GM19324 (cell line): ENCODE measurements around the gene SLC26A11.

ENCODE experiments used
- ATAC-seq: cut with Tn5 transposase; IDR thresholded peaks from one replicate; pipeline ENCODE4 v1.9.1; 2021; ENCODE audit warnings: mild to moderate bottlenecking, moderate library complexity; ENCODE audit not compliant: unreplicated experiment, low FRiP score

Gene SLC26A11

DNA sequence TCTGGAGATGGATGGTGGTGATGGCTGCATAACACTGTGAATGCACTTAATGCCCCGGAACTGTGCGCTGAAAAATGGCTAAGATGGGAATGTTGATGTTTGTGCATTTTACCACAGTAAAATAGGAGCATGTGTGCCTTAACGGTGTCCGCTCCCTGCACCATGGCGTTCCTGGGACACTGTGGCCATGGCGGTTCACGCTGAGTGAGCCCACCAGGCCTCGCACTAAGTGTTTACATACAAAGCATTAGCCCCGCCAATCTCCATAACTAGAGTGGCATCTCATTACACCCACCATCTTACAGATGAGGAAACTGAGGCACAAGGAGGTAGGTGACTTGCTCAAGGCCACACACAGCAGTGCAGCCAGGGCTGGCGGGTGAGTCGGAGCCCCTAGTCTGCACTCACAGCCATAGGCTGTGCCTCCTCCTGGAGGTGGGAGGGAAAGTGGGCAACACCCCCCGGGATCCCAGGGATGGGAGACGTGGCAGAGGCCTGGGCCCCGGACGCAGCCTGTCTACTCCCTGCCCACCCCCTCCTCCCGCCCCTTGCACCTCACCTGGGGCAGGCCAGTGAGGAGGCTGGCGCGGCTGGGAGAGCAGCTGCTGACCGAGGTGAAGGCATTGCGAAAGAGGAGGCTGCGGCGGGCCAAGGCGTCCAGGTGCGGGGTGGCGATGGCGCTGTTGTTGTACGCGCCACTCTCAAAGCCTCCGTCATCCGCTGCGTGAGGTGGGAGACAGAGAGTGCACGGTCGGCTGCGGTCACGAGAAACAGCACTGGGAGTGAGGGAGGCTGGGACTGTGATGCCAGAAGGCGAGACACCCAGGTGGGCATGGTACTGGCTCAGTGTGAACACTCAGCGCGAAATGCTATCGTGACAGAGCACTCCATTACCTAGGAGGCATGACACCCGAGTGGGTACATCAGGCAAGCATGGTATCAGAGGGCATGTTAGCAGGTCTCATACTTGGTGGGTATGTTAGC lies 3.5 kb upstream of the SLC26A11 start:
- no peak for ATAC-seq

- no peak for ATAC-seq
Measured at GRCh38 chr17:80217703-80218362, 2.4 kb upstream of the SLC26A11 start.

DNA sequence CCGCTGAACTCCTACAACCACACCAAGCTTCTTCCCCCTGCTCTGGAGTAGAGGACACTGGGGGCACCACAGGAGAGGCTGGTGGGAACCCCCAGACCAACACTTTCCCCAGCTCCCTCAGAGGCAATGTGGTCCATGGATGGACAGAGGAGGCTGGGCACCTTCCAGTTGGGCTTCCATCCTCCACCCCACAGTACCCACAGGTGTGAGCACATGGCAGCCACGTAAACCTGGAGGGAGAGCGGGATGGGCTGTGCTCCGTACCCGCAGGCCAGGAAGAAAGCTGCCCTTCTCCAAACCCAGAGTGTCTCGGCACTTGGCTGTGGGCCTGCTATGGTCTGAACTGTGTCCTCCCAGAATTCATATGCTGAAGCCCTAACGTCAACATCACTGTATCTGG lies 1.8 kb upstream of the SLC26A11 start:
- no peak for ATAC-seq

DNA sequence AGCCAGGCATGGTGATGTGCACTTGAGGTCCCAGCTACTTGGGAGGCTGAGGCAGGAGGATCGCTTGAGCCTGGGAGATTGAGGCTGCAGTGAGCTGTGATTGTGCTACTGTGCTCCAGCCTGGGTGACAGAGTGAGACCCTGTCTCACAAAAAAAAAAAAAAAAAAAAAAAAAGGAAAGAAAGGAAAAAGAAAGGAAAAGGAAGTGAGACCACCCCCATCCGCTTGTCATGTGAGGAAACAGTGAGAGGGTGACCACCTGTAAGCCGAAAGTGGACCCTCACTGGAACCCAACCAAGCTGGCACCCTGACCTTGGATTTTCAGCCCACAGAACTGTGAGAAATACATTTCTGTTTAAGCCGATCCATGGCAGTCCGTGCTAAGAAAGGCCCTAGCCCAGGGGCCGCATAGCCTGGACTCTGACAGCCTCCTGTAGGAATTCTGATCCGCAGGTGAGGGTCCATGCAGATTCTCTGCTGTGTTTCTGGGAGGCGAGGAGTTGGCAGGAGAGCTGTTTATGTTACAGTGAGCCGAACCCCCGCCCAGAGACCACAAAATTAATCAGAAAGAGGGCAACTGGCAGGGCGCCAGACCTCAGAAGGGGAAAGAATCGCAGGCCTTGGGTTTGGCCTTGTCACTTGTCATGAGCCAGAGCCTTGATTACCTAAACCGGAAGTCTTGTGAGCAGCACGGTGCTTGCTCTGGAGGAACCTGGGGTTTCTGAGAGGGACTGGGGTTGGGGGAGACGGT lies 1.0 kb upstream of the SLC26A11 start:
- no peak for ATAC-seq

- ATAC-seq = no peak
Measured at GRCh38 chr17:80219763-80220053, 519 bp upstream of the SLC26A11 start.

DNA sequence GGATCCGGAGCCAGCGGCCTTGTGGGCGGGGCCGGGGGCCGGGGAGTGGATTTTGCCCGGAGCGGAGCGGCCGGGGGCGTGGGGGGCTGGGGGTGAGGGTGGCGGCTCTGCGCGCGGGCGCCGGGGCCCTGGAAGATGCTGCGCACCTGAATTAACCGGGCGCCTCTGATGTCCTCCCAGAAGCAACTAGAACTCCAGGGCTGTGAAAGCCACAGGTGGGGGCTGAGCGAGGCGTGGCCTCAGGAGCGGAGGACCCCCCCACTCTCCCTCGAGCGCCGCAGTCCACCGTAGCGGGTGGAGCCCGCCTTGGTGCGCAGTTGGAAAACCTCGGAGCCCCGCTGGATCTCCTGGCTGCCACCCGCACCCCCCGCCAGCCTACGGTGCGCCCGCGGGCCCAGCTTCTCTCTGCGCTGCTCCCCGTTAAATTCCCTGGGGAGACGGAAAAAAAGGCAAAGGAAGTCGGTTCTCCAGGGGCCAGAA lies 549 bp downstream of the SLC26A11 start:
- ATAC-seq = no peak

- ATAC-seq = no peak
Measured at GRCh38 chr17:80221351-80222105, 1.3 kb downstream of the SLC26A11 start.

- no peak for ATAC-seq
Measured at GRCh38 chr17:80222376-80223141, 2.3 kb downstream of the SLC26A11 start.

GRCh38 chr17:80223142-80223815 lies 3.1 kb downstream of the SLC26A11 start:
- no peak for ATAC-seq

- ATAC-seq = no peak
Measured at GRCh38 chr17:80223838-80224497, 3.7 kb downstream of the SLC26A11 start.

DNA sequence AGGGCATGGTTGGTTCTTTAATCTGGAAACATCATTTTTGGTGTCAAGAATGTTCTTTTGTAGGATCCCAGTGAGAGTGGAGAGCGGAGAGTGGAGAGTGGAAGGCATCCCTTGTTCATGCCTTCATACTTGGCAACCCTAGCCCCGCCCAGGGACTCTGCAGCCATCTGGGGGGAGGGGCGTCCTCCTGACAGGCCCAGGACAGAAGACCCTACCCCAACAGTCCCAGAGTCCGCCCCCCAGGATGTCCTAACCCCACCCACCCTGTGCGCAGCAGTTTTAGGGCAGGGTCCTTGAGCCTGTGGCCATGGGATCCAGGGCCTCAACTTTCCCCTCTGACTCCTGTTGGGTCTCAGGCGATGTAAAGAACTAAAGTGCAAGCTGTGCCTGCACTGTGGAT lies 4.5 kb downstream of the SLC26A11 start:
- ATAC-seq = no peak

DNA sequence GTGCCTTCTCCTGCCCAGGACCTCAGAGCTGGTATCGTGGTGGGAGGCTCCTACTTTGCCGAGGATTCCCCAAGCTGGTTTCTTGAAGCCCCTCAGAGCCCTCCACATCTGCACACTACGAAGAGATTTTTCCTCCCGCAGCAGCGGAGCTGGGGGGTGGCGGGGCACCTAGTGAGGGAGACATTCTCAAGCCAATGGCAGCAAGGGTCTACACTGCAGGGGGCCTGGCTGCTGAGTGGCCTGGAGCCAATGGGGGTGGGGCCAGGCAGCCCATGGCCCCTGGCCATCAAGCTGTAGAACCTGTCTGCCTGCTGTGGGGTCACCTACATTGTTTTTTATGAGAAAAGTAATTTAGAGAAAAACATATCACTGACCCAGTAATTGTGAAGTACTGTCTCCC lies 5.0 kb downstream of the SLC26A11 start:
- ATAC-seq = no peak

- no peak for ATAC-seq
Measured at GRCh38 chr17:80227156-80227555, 6.9 kb downstream of the SLC26A11 start.

DNA sequence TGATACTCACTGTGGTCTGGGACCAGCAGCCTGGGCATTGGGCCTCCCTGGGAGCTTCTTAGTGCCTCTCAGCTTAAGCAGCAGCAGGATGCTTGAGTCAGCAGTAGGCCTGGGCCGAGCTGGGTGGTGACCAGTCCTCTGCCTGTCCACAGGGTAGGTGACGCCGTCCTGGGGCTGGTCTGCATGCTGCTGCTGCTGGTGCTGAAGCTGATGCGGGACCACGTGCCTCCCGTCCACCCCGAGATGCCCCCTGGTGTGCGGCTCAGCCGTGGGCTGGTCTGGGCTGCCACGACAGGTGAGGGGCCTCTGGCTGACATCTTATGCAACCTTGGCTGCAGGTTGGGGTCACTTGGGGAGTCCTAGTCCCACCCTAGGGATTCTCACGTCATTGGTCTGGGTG lies 7.4 kb downstream of the SLC26A11 start:
- no peak for ATAC-seq

- no peak for ATAC-seq
Measured at GRCh38 chr17:80228477-80228876, 8.2 kb downstream of the SLC26A11 start.

DNA sequence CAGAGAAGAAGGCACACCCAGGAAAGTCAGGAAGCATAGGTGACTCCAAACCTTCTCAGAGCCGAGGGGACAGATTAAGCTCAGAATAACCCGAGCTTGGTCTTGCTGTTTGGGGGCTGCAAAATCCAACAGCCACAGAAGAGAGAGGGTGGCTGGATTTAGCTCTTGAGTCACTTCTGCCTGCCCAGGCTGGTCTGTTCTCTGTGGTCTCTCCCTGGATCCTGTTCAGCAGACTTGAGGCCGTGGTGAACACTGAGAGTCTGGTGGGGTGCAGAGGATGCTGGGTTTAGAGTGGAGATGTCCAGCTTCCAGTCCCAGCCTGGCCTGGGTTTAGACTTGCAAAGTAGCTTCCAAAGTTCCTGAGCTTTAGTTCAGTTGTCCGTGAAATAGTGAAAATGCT lies 8.8 kb downstream of the SLC26A11 start:
- no peak for ATAC-seq

GRCh38 chr17:80232438-80232837 lies 12.2 kb downstream of the SLC26A11 start:
- no peak for ATAC-seq

GRCh38 chr17:80233202-80233601 lies 13.0 kb downstream of the SLC26A11 start:
- no peak for ATAC-seq

DNA sequence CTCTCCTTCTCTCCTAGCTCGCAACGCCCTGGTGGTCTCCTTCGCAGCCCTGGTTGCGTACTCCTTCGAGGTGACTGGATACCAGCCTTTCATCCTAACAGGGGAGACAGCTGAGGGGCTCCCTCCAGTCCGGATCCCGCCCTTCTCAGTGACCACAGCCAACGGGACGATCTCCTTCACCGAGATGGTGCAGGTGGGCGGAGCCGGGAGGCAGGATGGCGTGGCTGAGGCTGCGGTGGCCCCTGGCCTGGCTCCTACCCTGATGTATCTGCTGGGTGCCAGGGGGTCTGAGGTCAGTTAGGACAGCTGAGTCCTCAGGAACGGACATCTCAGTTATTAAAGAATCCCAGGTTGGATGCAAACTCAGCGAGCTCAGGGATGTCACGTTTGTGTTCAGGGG lies 16.7 kb downstream of the SLC26A11 start:
- ATAC-seq = no peak
